ENCODE measurements around the gene COLEC11.
A peak's percentile ranks its signal among the peaks of the same experiment; 100 is the strongest.

COLEC11 gene

GRCh38 chr2:3589086-3589485 lies 5.8 kb upstream of the COLEC11 start:
- TF ChIP-seq CTCF (IDR thresholded peaks at IDR 0.05; ENCODE audit: extremely low read depth, insufficient read depth, missing control alignments) = no peak
- in situ Hi-C loops (cut with MboI; ENCODE audit: low pct_unique_long_range_greater_than_20kb, low sequenced_read_pairs, unreplicated experiment) = no loop called here

GRCh38 chr2:3595404-3595803 lies 492 bp downstream of the COLEC11 start:
- TF ChIP-seq CTCF (IDR thresholded peaks at IDR 0.05; ENCODE audit: extremely low read depth, insufficient read depth, missing control alignments) = no peak
- DNase-seq (ENCODE audit: low spot score) = no peak
- in situ Hi-C loops (cut with MboI; ENCODE audit: low pct_unique_long_range_greater_than_20kb, low sequenced_read_pairs, unreplicated experiment) = no loop called here

More at GRCh38 chr2:3589086-3589485, 5.8 kb upstream of the COLEC11 start:
- DNase-seq (ENCODE audit: low spot score) = no peak

GRCh38 chr2:3595985-3596384 lies 1.1 kb downstream of the COLEC11 start:
- no peak for TF ChIP-seq CTCF (IDR thresholded peaks at IDR 0.05; ENCODE audit: extremely low read depth, insufficient read depth, missing control alignments)
- in situ Hi-C loops (cut with MboI; ENCODE audit: low pct_unique_long_range_greater_than_20kb, low sequenced_read_pairs, unreplicated experiment) = no loop called here
- peak; percentile 87 for DNase-seq (ENCODE audit: low spot score)

GRCh38 chr2:3596901-3597417 lies 2.0 kb downstream of the COLEC11 start:
- TF ChIP-seq CTCF (IDR thresholded peaks at IDR 0.05; ENCODE audit: extremely low read depth, insufficient read depth, missing control alignments) = no peak
- in situ Hi-C loops (cut with MboI; ENCODE audit: low pct_unique_long_range_greater_than_20kb, low sequenced_read_pairs, unreplicated experiment) = no loop called here

GRCh38 chr2:3597567-3597966 lies 2.7 kb downstream of the COLEC11 start:
- in situ Hi-C loops (cut with MboI; ENCODE audit: low pct_unique_long_range_greater_than_20kb, low sequenced_read_pairs, unreplicated experiment) = no loop called here
- peak; percentile 78 for DNase-seq (ENCODE audit: low spot score)
- TF ChIP-seq CTCF (IDR thresholded peaks at IDR 0.05; ENCODE audit: extremely low read depth, insufficient read depth, missing control alignments) = no peak

More at GRCh38 chr2:3596901-3597417, 2.0 kb downstream of the COLEC11 start:
- DNase-seq (ENCODE audit: low spot score) = no peak

GRCh38 chr2:3598197-3598910 lies 3.4 kb downstream of the COLEC11 start:
- no peak for TF ChIP-seq CTCF (IDR thresholded peaks at IDR 0.05; ENCODE audit: extremely low read depth, insufficient read depth, missing control alignments)
- in situ Hi-C loops (cut with MboI; ENCODE audit: low pct_unique_long_range_greater_than_20kb, low sequenced_read_pairs, unreplicated experiment) = no loop called here
- peak; percentile 12 for DNase-seq (ENCODE audit: low spot score)

Measured in GM13977 (cell line).